DMS53 treated with DMSO at 0.1 percent for 48 hours (cell line): Measurements from ENCODE around the gene CELSR1.
"Not testable (repeated sequence)": the region's sequence is repeated elsewhere in the genome, so short reads cannot be mapped to it uniquely, and the experiment has no call there.

Experiments used
- DNase-seq: peaks from one replicate; lab custom pipeline; 2025; ENCODE audit not compliant: unreplicated experiment; lab: John Stamatoyannopoulos, UW

CELSR1 gene

DNA sequence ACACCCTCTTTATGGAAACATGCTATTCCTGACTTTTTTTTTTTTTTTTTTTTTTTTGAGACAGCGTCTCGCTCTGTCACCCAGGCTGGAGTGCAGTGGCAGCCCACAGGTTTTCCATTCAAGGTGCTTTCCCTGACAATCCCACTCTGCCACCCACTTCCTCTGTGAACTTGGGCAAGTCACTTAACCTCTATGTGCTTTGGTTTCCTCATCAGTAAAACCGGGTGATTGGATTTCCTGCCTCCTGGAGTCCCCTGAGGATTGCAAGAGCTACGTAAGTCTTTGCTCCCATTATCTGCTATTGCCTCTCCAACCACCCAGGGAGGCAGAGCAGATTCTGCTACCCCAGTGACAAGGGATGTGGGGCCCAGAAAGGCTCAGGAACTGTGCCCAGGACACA, 54.1 kb downstream of the CELSR1 start:
- DNase-seq: no peak

DNA sequence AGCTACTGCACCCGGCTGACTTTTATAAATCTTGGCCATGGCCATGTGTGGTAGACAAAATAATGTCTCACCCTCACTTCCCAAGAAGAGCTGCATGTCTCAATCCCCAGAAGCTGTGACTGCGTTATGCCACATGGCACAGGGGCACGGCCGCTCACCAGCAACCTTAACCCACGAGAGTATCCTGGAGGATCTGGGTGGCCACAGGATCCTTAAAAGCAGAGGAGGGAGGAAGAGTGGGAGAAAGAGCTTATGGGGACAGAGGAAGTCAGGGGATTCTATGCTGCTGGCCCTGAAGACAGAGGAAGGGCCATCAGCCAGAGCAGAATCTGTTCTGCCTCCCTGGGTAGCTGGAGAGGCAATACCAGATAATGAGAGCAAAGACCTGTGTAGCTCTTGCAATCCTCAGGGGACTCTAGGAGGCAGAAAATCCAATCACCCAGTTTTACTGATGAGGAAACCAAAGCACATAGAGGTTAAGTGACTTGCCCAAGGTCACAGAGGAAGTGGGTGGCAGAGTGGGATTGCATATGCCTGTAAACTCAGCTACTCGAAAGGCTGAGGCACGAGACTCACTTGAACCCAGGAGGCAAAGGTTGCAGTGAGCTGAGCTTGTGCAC, 55.3 kb downstream of the CELSR1 start:
- no peak for DNase-seq

DNA sequence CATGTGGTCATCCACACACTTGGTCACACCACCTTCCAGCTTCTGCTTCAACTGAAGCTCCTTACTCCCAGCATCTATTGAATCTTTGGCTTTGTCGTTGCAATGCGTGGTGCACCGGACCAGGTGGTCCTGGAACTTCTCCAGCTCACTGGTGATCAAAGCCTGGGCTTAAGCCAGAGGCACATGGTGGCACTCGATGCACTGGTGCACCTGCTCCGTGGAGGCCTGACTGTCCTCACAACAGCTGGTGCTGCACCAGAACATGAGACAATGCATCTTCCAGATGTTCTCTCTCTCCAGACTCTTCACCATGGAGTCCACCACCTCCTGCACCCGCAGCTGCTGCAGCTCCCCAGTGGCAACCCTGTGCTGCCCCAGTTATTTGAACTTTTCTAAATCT, 56.0 kb downstream of the CELSR1 start:
- no peak for DNase-seq

DNA sequence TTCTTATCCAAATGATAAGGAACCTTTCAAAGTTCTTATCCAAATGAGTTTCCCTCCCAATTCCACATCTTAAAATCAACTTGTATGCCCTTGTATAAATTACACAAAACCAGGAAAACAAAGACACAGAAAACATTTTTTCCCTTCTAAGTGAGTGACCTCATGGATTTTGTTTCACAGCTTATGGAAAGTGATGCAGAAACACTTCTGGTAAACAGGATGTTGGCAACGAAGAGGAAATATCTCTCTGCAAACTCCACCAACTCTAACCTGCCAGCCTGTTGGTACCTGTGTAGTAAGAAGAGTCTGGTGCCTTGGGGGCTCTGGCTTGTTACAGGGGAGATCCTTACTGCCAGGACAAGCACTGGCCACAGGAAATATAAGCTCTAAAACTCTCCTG, 57.0 kb downstream of the CELSR1 start:
- DNase-seq: no peak

DNA sequence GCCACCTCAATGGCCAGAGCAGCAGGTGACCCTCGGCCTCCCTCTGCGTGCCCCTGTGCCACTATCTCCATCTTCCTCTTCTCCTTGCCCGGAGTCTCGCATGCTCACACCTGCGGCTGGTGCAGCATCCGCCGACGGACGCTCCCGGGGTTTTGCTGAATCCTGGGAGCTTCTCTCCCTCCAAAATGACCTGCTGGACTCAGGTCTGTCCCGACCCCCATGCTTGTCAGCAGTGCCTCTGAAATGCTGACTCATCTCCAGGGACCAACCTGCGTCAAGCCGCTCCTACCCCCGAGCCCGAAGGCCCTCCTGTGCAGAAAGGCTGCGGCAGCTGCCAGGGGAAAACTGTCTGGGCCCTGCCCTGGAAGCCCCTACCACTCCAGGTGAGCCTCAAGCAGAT, 58.4 kb downstream of the CELSR1 start:
- no peak for DNase-seq

DNA sequence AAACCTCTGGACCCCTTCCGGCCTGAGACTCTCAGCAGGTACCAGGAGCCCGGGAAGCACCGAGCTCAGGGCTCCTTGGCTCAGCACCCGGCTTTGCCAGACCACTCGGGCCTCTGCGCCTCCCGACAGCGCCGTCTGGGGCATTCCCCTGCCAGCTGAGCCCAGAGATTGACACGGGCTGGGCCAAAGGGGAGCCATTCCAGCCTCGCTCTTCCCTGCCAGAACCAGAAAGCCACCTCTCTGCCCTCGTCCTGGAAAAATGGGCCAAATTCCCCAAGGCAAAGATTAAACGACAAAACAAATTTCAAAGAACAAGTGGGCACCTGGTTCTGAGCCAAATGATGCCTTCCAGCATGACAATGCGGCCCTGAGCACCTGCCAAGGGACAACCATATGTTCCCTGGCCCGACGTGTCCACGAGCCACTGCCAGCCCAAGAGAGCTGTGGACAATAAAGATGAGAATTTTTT, 59.3 kb downstream of the CELSR1 start:
- DNase-seq: no peak

DNA sequence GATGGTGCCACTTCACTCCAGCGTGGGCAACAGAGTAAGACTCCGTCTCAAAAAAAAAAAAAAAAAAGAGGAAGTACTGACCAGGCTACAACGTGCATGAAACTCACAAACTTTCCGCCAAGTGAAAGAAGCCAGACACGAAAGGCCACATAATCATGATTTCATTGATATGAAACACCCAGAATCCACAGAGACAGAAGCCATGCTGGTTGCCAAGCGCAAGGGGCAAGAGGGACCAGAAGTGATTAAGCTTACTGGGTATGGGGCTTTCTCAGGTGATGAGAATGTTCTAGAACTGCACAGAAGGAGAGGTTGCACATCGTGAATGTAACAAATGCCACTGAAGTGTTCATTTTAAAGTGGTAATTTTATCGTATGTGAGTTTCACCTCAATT, 60.9 kb downstream of the CELSR1 start:
- DNase-seq: no peak

DNA sequence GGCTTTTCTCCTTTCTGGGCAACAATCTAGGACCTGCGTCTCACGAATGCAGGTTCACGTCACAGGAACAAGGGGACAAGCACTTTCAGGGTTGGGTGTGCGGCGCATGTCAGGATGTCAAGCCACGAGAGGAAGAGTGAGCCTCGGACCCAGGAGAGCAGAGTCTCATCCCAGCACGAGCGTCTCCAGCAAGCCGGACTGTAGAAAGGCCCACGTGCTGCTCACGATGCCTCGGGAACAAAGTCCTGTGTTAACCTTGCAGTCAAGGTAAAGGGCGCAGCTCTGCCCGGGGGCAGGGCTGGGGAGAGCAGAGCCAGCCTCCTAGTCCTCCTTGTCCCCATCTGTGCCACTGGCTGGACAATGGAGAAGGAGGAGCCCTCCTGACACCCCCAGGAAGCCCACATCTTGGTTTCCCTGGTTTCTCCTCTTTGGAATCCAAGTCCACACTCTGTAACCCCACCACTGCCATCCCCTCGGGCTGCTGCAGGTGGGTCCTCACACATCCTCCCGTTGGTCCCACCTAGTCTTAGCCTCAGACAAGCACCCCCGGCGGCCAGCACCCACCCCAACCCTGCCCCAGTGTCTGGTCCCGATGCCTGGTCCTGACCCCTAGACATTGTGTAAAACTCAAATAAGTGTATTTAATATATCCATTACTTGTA, 63.4 kb downstream of the CELSR1 start:
- no peak for DNase-seq

DNA sequence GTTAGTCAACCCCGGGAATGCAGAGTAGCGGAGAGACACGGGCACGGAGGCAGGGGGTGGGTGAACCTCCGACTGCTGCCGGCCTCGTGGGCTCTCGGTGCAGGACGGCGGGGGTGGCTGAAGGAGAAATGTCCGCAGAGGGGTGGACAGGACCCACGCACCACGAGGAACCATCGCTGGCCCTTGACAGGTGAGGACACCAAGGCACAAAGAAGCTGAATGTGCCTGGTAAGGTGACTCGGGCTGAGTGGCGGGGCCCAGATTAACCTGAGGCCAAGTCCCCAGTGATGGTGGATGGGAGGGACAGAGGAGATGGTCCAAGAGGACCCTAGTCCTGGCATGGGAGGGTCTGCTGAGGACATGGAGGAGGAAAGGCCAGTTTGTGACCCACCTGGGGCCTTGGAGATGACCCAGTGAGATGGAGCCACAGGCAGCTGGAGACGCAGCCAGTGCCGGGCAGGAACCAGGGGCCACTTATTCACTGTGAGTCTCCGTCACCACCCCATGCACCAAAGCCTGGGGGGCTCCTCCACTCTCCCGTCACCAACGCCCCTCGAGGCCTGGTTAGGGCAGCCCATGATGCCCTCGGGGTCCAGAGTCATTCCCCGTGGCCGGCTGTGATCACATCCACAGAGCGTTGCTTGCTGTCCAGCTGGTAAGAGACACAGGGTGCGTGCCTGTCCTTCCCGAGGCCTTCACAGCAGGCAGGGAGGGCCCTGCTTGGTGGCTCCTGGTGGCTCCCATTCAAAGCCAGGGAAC, 64.2 kb downstream of the CELSR1 start:
- DNase-seq: no peak

DNA sequence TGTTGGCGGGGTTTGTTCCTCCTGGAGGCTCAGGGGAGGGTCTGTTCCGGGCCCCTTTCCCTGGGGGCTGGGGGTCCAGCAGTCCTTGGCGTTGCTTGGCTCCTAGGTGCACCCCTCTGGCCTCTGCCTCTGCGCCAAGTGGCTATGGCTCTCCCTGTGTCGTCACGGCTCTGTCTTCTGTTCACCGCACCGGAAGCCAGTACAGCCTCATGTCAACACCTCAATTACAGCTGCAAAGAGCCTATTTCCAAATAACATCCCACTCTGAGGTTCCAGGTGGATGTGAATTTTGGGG, 64.8 kb downstream of the CELSR1 start:
- no peak for DNase-seq

DNA sequence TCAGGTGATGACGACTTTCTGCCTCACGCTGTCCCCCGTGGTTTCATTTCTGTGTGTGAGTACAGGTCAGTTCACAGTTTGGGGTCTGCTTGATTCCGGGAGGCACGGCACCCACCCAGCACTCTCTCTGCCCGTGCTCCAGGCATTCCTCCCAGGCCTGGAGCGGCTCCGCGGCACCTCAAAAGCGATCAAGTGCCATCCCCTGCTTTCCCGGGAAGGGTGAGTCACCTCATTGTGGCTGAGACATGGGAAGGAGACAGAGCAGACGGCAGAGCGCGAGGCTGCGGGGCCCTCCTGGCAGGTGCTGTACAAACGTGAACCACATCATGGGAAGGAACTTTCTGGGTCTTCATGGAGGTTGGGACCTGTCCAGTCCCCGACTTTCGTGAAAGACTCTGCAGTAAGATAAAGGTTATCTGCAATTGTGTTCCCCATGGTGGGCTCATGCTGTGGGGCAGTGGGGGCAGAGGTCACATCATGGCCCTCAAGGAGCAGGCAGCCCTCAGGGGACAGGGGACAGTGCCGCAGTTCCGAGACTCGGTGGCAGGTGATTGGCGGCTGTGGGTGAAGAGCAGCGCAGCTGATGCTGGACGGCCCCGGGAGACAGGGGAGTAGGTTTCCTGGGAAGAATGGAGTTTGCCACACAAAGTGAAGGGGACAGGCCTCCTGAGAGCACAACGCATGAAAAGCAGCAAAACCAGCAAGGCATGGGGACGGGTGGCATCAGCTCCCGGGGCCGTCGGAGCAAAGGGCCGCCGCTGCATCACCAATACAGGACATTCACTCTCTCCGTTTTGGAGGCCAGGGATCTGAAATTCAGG, 65.3 kb downstream of the CELSR1 start:
- peak; percentile 48 for DNase-seq

DNA sequence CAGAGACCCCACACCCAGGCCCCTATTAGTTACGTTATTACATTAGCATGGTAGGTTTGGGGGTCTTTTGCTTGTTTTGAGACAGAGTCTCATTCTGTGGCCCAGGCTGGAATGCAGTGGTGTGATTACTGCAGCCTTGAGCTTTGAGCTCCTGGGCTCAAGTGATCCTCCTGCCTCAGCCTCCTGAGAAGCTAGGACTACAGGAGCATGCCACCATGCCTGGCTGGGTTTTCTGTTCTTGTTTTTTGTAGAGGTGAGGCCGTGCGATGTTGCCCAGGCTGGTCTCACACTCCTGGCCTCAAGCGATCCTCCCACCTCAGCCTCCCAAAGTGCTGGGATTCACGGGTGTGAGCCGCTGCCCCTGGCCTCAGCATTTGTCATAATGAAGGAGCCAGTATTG, 66.1 kb downstream of the CELSR1 start:
- DNase-seq: not testable (repeated sequence)

DNA sequence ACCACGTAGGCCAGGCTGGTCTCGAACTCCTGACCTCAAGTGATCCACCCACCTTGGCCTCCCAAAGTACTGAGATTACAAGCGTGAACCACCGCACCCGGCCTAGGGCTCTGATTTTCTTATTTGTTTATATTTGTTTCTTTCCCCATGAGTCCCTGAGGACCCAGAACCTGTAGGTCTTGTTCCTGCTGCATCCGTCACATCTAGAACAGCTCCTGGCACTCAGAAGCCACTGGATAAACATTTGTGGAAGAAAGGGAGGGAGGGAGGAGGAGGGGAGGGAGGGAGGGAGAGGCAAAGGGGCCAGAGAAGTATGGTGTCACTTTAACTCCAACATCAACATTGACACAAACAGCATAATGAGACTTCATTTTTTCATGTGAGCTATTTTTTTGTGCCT, 67.7 kb downstream of the CELSR1 start:
- DNase-seq: no peak

DNA sequence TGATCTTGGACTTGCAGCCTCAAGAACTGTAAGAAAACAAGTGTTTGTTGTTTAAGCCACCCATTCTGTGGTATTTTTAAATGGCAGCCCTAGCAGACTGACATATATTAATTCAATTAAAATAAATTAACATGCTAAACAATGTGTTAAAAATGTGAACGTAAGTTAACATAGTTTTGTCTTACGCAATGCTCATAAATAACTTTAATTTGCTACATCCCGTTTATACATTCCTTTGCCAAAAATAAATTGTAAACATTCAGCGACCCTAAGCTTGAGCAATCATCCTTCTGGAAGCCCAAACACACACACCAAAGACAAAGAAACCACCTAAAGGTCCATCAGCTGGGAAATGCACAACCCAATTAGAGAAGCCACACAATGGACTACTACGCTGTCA, 70.4 kb downstream of the CELSR1 start:
- DNase-seq: no peak

DNA sequence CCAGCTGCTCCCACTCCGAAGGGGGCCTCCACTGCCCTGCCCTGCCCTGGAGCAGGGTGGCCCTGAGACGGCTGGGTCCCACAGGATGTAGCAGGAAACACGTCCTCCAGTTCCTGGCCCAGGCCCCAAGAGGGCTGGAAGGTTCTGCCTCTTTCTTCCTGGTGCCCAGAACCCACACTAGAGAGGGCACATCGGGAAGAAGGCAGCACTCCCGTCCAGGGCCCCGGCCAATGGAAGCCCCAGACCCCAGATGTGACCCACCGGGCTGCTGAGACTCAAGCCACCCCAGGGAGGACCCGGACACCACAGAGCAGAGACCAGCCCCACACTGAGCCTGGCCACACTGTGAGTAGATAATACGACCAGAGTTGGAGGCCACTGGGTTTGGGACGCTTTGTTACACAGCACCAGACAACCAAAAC, 71.2 kb downstream of the CELSR1 start:
- DNase-seq: no peak

DNA sequence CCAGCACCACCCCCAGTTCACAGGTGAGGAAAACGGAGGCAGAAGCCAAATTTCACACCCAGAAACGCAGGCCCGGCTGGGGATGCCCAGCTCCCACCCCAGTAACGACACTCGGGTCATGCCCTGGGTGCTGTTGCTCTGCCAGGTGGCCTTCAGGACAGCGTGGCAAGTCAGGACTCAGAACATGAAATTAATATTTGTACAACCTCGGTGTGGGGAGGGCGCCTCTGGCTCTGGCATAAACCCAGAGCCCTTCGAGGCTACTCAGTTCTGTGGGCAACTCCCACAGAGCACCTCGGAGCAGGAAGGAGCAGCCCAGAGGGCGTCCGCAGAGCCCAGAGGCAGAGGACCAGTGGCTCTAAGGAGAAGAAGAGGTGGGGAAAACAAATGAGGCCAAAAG, 71.6 kb downstream of the CELSR1 start:
- DNase-seq: no peak

DNA sequence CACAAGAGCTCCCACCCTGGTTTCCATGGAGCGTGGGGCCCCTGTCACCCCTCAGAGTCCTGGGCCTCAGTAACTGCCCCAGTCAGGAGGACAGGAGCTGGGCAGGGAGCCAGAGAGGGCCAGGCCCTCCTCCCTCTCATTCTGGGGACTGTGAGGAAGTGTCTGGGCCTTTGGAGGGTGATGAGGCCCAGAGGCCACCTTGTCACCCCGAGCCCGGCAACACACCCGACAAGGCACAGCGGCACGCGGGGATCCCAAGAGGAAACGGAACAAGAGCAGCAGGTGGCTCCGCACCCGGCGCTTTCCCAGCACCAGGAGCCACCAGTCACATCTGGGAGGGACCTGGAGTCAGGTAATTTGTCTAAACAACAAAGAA, 72.1 kb downstream of the CELSR1 start:
- DNase-seq: no peak

DNA sequence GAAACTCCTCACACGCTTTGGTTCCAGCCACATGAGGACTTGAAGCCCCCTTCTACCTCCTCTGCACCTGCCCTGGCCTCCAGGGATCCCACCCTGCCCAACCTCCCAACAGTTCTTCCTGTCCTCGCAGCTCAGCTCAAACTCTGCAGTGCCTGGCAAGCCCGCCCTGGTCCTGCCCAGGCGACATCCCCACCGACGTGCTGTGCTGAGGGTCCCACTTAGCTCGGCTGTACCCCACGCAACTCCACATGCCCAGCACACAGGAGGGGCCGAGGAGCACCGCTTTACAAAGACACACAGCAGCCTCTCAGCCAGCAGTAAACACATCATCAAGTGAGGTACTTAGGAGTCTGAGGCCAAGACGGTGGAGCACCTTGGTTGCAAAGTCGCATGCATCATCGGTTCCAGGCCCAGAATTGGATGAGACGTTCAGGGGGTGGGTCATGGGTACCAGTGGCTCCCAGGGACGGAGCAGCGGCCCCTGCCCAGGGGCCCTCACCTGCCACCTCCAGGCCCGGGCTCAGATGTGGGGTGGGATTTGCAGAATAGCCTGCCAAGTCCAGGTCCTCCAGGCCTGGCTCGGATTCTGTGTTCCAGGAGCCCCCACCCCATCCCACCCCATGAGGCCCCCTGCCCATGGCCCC, 72.6 kb downstream of the CELSR1 start:
- DNase-seq: no peak

DNA sequence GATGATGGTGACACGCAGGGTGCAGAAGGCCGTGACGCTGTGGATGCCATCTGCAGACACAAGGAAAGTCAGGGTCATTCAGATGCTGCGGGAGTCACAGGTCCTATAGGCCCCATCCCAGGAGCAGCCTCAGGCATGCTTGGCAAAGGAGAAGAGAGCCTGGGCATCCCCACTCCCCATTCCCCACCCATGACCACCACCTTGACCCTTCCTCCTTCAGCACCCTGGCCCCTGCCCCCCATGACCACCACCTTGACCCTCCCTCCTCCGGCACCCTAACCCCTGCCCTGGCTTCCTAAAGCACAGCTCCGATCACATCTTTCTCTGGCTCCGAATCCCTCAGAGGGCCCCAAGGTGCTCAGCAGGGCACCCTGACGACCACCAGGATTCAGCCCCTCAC, 73.1 kb downstream of the CELSR1 start:
- no peak for DNase-seq

DNA sequence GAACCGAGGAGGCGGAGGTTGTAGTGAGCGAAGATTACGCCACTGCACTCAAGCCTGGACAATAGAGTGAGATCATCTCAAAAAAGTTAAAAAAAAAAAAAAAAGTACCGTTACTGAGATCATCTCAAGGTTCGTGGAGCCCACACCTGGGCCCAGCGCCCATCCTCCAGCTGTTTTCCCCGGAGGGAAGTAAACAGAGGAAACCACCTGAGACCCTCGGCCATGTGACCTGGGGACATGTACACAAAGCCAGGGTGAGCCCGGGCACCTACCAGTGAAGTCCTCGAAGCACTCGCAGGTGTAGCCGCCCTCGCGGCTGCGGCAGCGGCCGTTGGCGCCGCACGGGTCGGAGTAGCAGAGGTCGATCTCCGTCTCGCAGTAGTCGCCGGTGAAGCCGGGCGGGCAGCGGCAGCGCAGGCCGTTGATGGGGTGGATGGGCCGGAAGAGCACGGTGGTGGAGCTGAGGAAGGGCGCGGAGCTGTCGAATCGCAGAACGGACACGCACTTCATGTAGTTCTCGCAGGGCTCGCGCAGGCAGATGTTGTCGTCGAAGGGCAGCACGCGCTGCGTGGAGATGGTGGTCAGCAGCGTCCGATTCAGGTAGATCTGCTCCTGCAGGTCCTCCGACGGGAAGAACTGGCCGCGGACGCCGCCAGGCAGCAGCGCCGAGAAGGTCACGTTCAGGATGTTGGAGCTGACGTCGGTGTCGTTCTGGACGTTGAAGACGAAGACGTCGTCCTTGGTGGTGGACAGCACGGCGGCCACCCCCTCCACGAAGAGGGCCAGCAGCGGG, 73.8 kb downstream of the CELSR1 start:
- no peak for DNase-seq
